Hepatocyte (in vitro differentiated cells): ENCODE measurements around the gene PTPRN2. TPM values are rescaled to one million over a fixed set of nuclear protein-coding genes. Genes with fewer than 3 reads are reported as not detected.

Source experiments
- DNase-seq: peaks from one replicate; pipeline ENCODE4 v3.0.0-alpha.2; 2016; ENCODE audit warnings: low spot score
- H2AFZ ChIP-seq: fragments of 200-600 bp; sonication (generic); 2 replicates; pipeline ENCODE4 v1.6.0; 2016; ENCODE audit warnings: antibody characterized with exemption, mild to moderate bottlenecking
- H3K27ac ChIP-seq: fragments of 200-600 bp; sonication (generic); 2 replicates; pipeline ENCODE4 v1.5.1; 2016; ENCODE audit warnings: mild to moderate bottlenecking
- H3K27me3 ChIP-seq: fragments of 200-600 bp; sonication (generic); 2 replicates; pipeline ENCODE4 v1.6.1; 2016
- H3K36me3 ChIP-seq: fragments of 200-600 bp; sonication (generic); replicated peaks from 2 replicates; pipeline ENCODE4 v1.5.1; 2016; ENCODE audit warnings: low read depth; ENCODE audit not compliant: insufficient read depth
- H3K4me1 ChIP-seq: fragments of 200-600 bp; sonication (generic); 2 replicates; pipeline ENCODE4 v1.5.1; 2016; ENCODE audit warnings: mild to moderate bottlenecking, moderate library complexity; ENCODE audit not compliant: insufficient read depth
- H3K4me2 ChIP-seq: fragments of 200-600 bp; sonication (generic); 2 replicates; pipeline ENCODE4 v1.6.0; 2016
- H3K4me3 ChIP-seq: fragments of 200-600 bp; sonication (generic); 2 replicates; pipeline ENCODE4 v1.5.1; 2016; ENCODE audit warnings: mild to moderate bottlenecking
- H3K79me2 ChIP-seq: fragments of 200-600 bp; sonication (generic); 2 replicates; pipeline ENCODE4 v1.6.0; 2017; ENCODE audit warnings: mild to moderate bottlenecking
- H3K9me2 ChIP-seq: fragments of 200-600 bp; sonication (generic); replicated peaks from 2 replicates; pipeline ENCODE4 v1.6.0; 2017; ENCODE audit warnings: mild to moderate bottlenecking; ENCODE audit not compliant: insufficient read depth
- H3K9me3 ChIP-seq: fragments of 200-600 bp; sonication (generic); 2 replicates; pipeline ENCODE4 v1.5.1; 2016; ENCODE audit warnings: low read depth, mild to moderate bottlenecking
- H4K20me1 ChIP-seq: fragments of 200-600 bp; sonication (generic); 2 replicates; pipeline ENCODE4 v1.6.0; 2016; ENCODE audit warnings: mild to moderate bottlenecking; ENCODE audit not compliant: insufficient read depth, poor library complexity, severe bottlenecking
- EZH2 ChIP-seq: fragments of 200-600 bp; sonication (generic); IDR thresholded peaks from 2 replicates; pipeline ENCODE4 v1.6.1; 2016; ENCODE audit warnings: antibody characterized with exemption, mild to moderate bottlenecking, borderline replicate concordance
- EZH2phosphoT487 ChIP-seq: fragments of 200-600 bp; sonication (generic); IDR thresholded peaks from one replicate; pipeline ENCODE4 v1.6.1; 2018; ENCODE audit warnings: antibody characterized with exemption, mild to moderate bottlenecking, low read depth, moderate library complexity; ENCODE audit not compliant: unreplicated experiment, severe bottlenecking
- WGBS: methylation state at CpG from one replicate; pipeline ENCODE4 v1.1.6; 2016; ENCODE audit warnings: low lambda C conversion rate; ENCODE audit errors: missing lambda C conversion rate; 5-methylcytosine and 5-hydroxymethylcytosine counted together
- polyA plus RNA-seq: library from polyadenylated mRNA; unstranded; fragments of >200 nt; fragmentation: Nextera tagmentation; extraction: Ambion mirVana; gene quantifications from 2 replicates; pipeline ENCODE4 v1.2.1, GENCODE V29; 2016
- total RNA-seq: library from RNA; depleted of rRNA; stranded (reverse); fragments of >200 nt; gene quantifications from 2 replicates; pipeline ENCODE4 v1.2.3, GENCODE V29; 2014
- TF ChIP-seq, protein P1 (sequence below): fragments of 200-600 bp; sonication (generic); IDR thresholded peaks from 2 replicates; pipeline ENCODE4 v1.5.1; 2016; ENCODE audit warnings: antibody characterized with exemption, mild to moderate bottlenecking; ENCODE audit not compliant: poor library complexity

Gene PTPRN2
- total and polyA plus RNA-seq, 2 experiments from 2014 or later, result 2.1 to 3.3 TPM

- TF ChIP-seq EZH2phosphoT487, result no peak
- no peak for TF ChIP-seq EZH2
- TF ChIP-seq, protein P1, sequence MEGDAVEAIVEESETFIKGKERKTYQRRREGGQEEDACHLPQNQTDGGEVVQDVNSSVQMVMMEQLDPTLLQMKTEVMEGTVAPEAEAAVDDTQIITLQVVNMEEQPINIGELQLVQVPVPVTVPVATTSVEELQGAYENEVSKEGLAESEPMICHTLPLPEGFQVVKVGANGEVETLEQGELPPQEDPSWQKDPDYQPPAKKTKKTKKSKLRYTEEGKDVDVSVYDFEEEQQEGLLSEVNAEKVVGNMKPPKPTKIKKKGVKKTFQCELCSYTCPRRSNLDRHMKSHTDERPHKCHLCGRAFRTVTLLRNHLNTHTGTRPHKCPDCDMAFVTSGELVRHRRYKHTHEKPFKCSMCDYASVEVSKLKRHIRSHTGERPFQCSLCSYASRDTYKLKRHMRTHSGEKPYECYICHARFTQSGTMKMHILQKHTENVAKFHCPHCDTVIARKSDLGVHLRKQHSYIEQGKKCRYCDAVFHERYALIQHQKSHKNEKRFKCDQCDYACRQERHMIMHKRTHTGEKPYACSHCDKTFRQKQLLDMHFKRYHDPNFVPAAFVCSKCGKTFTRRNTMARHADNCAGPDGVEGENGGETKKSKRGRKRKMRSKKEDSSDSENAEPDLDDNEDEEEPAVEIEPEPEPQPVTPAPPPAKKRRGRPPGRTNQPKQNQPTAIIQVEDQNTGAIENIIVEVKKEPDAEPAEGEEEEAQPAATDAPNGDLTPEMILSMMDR, result no peak
- no peak overlapping the region for H3K4me2 ChIP-seq
- WGBS, result 90% methylated on average over 1 of the region's 1 CpG
These were observed 947.5 kb downstream of the PTPRN2 start for GRCh38 chr7:157640144-157640543.

GRCh38 chr7:157638563-157638962 lies 949.1 kb downstream of the PTPRN2 start:
- Histone ChIP-seq H3K9me2 (no peaks in the 10 kb centered on the region), H3K4me1 (no peaks in the 10 kb centered on the region), H3K79me2 (no peaks in the 10 kb centered on the region), H3K27me3 (peaks cover 11% of the 10 kb centered on the region), H2AFZ (no peak overlapping the region), H3K4me3 (no peak overlapping the region), H3K4me2 (no peak overlapping the region), H3K9me3 (no peaks in the 10 kb centered on the region), H4K20me1 (no peaks in the 10 kb centered on the region), H3K27ac (no peak overlapping the region), H3K36me3 (no peaks in the 10 kb centered on the region)
- 92% methylated on average over 8 of the region's 8 CpGs for WGBS
- TF ChIP-seq EZH2 (no peak), EZH2phosphoT487 (no peak)
- TF ChIP-seq, protein P1, result no peak
- DNase-seq, result no peak

More at GRCh38 chr7:157640144-157640543, 947.5 kb downstream of the PTPRN2 start:
- Histone ChIP-seq H3K9me2 (no peaks in the 10 kb centered on the region), H3K27ac (no peak overlapping the region), H2AFZ (no peak overlapping the region), H3K27me3 (peaks cover 11% of the 10 kb centered on the region), H3K4me3 (no peak overlapping the region), H3K9me3 (no peaks in the 10 kb centered on the region), H3K36me3 (no peaks in the 10 kb centered on the region), H3K4me1 (no peaks in the 10 kb centered on the region), H3K79me2 (no peaks in the 10 kb centered on the region), H4K20me1 (no peaks in the 10 kb centered on the region)
- DNase-seq, result no peak

- Histone ChIP-seq H3K4me1 (no peaks in the 10 kb centered on the region), H3K27ac (no peak overlapping the region), H3K36me3 (no peaks in the 10 kb centered on the region), H3K9me2 (no peaks in the 10 kb centered on the region), H3K4me3 (no peak overlapping the region), H2AFZ (no peak overlapping the region), H3K4me2 (no peak overlapping the region), H3K27me3 (peaks cover 11% of the 10 kb centered on the region), H4K20me1 (no peaks in the 10 kb centered on the region), H3K9me3 (no peaks in the 10 kb centered on the region), H3K79me2 (no peaks in the 10 kb centered on the region)
- WGBS, result 83% methylated on average over 15 of the region's 15 CpGs
- DNase-seq, result no peak
- TF ChIP-seq EZH2, result no peak
- TF ChIP-seq, protein P1, result no peak
- no peak for TF ChIP-seq EZH2phosphoT487
These were observed 950.2 kb downstream of the PTPRN2 start for GRCh38 chr7:157637216-157637949.
